NCI-H2029 treated with DMSO at 0.1 percent for 48 hours (cell line): Measurements from ENCODE around the gene MMP8.

Source experiments
- DNase-seq: peaks from one replicate; lab custom pipeline; 2025; lab: John Stamatoyannopoulos, UW

Gene MMP8

DNA sequence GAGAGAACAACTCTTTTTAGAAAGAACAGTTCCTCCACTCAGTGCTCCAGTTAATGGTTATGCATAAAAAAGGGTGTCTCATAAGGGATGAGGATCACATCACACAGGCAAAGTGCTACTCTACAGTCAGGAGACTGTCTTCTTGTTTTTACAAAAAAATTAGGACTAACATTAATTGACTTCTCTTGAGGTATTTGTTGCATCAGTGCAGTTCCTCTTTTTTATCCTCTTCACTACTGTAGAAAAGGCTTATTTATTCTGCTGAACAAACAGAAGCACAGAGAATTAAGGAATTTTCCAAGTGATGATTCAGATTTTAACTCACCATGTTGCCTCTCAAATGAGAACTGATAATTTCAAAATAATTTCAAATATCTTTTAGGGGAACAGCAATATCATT is 1.9 kb downstream of the MMP8 start:
- DNase-seq: no peak

DNA sequence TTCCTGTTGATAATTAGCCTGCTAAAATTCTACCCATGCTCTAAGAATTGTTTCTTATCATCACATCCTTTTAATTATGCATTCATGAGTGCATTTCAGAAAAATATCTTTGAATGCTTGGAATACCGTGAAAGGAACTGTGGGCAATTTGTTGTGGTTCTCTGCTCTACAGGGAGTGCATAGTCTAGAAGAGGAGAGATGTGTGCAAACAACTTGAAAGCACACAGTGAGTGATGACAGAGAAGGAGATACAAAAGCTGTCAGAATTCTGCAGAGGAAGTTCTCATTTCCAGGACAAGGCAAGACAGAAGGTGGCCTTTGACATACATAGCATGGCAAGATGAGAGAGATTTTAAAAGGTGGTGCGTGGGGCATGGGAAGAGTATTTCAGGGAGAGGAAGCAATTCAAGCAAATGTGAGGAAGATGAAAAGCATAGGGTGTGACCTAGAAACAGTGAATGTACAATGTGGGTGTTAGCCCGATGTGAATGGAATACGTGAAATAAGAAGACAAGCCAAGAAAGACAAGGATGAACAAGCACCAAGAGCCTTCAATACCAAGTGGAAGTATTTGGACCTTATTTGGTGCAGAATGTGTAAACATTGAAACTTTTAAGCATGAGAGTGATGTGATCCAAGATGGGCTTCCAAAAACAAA is 5.0 kb downstream of the MMP8 start:
- DNase-seq: no peak

DNA sequence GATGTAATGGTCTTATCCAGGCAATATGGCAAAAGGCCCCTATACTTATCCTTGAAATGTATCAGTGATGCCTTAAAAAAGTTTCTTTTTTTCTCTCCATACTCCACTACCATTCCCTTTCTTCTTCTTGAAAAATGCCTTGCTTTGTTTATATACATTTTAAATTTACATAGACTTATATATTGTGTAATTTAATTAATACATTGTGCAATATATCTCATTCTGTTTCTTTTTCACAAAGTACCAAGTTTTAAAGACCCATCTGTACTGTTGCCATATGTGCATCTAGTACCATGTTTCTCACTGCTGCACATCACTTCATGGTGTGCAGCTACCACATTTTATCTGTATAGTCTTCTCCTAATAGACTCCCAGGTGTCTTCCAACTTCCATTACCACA is 7.5 kb downstream of the MMP8 start:
- DNase-seq: no peak

DNA sequence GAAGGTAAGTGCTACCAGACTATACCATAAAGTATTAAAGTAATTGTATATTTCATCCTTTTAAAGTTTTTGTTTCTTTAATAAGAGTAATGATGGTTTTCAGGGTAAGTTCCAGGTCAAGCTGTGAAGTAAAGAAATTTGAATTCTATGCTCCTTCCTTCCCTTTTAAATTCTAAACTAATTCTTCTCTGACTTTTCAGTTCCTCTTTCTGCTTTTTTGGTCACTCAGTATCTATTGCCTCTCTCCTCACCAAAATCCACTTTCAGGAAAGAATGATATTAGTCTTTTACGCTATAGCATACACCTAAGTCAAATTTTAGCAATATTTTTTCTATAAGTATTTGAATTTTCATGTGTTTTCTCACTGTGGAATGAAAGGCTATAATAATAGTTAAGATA is 8.2 kb downstream of the MMP8 start:
- DNase-seq: no peak

DNA sequence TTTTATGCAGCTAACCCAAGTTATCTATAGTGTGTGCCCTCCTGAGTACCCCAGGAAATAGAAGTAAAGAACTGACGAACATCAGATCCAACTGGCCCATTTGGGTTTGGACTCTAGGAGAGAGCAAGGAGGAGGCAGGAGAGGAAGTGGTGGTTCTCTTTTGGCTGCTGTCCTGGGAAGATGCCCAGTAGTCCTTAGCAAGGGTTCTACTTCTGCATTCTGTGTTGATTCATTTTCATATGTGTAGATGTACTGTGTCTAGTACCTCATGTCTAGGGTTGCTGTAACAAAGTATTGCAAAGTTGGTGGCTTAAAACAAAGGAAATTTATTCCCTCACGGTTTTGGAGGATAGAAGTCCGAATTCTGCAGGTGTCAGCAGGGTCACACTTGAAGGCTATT is 12.6 kb downstream of the MMP8 start:
- DNase-seq: no peak

DNA sequence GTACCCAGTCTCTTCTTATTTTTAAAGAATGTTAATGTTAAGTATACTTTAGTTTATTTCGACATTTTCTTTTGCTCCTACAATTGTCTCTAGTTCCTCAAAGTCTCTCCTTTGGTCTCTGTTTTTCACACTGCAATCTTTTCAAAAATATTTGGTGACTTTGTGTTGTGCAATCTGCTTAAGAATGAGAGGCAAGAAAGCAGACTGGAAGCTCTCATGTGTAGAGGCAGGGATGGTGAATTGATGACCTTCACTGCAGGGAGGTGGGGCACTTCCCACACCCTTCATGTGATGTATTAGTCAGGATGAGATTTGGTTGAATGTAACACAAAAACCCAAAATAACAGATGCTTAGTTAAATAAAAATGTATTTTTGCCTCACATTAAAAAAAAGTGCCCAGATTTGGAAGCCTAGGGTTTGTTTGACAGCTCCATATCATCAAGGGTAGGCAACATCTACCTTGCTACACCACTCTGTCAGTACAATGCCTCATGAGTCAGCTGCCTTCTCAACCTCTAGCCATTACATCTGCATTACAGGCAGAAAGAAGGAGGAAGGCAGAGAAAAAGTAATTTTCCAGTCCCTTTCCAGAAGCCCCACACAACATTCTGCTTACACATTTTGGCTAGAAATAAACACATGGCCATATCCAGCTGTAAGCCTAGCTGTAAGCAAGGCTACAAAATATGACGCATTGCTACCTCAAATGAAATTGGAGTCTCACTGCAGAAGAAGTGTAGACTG is 15.4 kb downstream of the MMP8 start:
- no peak for DNase-seq

DNA sequence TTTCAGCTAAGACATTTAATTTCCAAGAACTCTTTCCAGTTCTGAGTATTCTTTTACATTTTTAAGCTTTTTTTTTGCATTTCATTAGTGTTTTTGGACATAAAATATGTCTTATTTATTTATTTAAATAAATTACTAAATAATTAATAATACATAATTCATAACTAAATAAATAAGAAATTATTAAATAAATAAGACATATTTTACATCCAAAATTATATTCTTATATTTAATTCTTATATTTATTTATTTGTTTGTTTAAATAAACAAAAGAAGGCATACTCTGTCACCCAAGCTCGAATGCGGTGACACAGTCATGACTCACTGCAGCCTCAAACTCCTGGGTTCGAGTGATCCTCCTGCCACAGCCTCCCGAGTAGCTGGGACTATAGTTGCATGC is 16.1 kb downstream of the MMP8 start:
- DNase-seq: no peak

DNA sequence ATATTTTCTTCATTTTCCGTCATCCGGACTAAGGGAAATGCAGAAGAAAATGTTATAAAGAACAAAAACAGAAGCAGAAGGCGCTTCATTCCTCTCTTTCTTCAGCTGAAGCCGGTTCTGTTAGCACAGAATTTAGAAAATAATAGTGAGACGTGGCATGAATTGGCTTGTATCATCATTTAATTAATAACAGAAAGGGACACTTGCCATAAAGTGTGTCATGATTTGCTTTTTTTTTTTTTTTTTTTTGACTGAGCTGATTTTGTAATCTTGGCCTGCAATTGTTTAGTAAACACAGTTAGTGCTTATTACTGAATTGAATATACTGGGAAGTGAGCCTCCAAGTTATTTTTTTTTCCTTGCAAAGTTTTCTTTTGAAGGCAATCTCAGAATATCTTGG is 19.1 kb downstream of the MMP8 start, which contains the start of gene MMP27:
MMP27 (minus strand) TSS at position 144 of the 400 bp plus-strand sequence; CDS start at position 89, 55 bp downstream.
- DNase-seq: no peak

DNA sequence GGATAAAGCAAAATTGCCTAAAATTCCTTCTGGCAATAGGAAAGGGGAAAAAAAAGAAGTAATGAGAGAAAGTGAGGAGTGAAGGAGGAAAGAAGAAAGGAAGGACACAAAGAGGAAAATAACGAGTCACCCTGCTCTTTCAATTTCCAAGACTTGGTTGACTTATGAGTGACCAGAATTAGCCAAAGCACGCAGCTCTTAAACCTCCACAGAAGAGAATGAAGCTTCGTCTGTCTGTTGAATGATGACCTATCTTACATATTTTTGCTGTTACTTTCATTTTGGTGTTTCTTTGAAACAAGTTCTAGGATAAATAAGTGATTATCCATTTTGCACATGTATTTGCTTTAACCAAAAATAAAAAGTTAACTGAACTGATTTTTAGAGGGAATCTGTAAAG is 19.9 kb downstream of the MMP8 start:
- DNase-seq: no peak

DNA sequence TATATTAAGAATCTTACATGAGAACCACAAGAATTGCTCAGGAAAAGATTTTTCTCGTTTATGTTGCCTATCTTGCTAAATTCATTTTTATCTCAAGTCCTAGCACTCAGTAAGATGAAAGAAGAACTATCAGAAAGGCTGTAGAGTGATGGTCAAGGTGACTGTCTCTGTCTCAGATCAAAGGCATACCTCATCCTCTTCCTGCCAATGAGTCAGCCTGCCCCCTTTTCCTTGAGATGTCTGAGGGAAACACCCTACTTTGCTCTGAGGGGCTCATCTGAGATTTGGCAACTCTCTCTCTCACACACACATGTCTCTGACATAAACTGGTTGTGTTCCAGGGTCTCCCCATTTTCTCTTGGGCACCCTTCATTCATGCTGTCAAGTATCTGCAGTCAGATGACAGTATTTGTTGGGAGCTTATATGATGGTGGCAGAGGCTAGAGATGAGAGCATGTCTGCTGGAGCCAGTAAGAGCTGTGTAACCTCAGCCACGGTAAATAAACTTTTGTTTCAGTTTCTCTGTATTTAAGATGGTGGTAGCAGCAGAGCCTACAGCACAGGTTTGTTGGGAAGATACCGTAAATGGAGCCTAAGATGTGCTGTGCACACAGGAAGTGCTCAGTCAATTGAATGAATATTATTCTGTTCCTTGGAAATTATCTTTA is 20.8 kb downstream of the MMP8 start:
- DNase-seq: no peak

DNA sequence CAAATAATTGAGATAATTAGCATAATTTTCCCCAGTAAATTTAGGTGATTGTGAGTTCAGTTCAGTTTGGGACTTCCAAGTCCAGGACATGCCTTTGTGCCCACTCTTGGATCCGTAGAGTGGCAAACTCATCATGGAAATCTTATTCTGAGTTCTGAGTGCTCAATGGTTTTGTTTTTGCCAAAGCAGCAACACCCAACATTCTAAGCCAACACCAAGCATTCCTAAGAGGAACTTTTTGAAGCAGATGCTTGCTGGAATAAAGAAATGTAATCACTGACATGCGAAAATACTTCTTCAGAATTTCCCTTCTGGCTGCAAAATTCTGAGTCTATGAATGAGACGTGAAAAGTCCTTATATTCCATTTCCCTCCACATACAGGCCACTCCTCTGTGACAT is 29.6 kb downstream of the MMP8 start:
- DNase-seq: no peak

DNA sequence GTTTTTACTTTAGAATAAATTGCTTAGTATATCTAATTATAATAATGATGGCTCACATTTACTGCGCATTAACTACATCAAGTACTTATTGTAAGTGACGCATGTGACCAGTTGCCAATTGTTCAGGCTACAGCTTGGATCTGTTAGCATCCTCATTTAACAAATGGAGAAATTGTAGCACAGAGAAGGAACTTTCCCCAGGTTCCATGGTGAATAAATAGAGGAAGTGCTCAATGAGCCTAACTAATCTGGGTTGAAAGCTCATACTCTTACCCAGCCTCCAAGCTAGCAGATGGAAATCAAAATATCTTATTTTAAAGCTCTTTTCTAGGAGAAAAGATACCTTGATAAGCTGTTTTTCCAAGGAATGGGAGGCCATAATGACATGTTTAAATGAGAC is 39.0 kb downstream of the MMP8 start:
- DNase-seq: no peak

DNA sequence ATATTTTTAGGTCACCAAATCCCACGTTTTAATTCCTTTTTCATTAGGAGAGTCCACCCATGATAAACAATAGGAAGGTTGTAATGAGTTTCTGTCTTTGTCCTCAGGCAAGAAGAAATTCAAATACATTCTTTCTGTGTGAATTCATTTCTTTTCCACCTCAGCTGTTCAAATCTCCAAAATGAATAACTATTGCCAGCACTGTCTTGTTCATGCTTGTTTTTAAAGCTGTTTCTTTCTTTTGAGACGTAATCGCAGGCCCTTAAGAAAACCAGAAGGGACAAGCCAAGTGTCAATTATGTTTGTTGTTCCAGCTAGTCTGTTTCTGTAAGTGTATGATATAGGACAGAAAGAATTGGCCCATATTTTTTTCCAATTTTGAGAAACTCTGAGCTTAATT is 39.4 kb downstream of the MMP8 start:
- no peak for DNase-seq

DNA sequence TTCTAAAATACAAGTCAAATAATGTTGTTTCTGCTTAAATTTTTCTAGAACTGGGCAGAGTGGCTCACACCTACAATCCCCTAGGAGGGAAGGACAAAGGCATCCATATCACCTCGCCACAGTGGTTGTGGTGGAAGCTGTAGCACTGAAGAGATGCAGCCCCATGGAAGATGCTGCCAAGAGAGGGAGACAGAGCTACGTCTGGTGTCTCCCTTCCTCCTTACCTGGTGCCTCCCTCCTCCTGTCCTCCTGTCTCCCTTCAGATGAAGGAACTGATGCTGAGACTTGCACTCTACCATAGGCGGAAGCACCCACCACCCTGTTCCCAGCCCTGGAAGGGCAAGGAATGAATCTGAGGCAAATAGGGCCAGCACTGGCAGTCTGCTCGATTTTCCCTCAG is 41.5 kb downstream of the MMP8 start:
- DNase-seq: no peak

DNA sequence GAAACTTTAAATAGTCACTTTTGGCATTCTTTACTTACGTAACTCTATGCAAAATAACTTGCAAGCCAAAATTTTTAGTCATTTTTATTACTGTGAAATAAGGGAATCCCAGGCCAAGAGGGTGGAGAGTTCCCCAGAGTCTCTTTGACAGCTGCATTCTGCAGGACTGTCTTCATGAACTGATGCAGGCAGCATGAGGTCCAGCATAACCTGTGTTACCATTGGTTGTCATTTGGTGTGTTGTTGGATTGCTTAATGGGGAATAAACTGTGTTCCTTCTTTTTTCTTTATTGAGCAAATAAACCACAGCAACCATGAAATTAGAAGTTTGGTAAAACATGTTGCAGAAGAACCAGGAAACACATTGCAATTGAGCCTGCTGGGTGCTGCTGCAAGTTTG is 43.8 kb downstream of the MMP8 start:
- no peak for DNase-seq

DNA sequence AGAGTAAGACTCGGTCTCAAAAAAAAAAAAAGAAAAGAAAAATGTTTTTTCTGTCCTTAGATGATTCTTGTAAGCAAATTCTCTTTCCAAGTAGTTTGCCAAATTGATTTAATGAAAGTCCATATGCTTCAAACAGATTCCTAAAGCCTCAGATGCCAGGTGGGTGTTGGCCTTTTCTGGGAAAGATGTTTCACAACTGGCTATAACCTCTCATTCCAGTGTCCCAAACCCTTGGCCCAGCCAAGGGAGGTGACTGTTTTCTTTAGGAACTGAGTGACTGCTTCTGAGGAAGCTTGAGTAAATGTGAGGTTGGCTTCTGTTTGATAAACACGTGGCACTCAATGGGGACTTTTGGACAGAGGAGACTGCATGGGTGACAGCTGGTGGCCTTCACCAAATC is 46.7 kb downstream of the MMP8 start:
- DNase-seq: no peak

DNA sequence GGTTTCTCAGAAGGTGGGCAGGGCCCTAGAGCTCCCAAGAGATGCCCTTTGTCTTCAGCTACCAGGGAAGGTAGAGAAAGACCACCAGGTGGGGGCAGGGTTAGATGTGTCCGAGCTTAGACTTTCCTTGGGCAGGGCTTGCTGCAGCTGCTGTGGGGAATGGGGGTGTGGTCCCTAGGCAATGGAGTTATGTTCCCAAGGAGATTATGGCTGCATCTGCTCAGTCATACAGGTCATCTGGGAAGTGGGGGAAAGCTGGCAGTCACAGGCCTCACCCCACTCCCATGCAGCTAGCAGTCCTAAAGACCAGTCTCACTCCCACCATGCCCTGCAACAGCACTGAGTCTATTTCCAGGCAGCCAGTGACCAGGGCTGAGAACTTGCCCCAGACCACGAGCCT is 48.7 kb downstream of the MMP8 start:
- DNase-seq: no peak

DNA sequence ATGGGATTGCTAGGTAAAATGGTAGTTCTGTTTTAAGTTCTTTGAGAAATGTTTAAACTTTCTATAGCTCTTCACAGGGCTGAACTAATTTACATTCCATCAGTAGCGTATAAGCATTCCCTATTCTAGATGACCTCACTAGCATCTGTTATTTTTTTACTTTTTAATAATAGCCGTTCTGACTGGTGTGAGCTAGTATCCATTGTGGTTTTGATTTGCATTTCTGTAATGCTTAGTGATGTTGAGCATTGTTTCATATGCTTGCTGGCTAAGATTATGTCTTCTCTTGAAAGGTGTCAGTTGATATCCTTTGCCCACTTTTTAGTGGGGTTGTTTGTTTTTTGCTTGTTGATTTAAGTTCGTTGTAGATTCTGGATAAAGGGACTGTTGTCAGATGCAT is 55.1 kb downstream of the MMP8 start:
- no peak for DNase-seq

DNA sequence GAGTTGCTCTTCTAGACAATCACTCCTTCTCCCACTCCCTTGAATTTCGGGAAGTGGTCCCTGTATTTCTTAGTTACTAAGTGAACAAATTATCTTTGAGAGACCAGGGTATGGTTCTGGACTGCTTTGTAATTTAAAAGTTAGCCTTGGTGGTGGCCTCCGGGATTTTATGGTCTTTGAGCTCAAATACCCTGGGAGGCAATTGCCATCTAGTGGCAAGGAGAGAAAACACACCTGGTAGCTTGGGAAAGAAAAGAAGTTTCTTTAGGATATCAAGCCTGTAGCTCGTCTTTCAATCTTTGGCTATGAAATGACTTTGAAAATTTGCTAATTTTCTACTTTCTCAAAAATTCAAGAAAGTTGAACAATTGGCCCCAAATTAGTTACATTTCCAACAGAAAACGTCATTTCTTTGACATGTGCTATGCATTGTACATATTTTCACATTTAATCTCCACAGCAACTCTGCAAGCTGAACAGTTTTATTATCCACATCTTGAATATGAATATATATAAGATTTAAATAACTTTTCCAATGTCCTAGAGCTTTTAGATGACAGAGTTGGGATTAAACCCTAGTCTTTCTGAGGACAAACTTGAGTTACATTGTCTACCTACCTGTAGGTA is 58.3 kb downstream of the MMP8 start:
- DNase-seq: peak; percentile 11

DNA sequence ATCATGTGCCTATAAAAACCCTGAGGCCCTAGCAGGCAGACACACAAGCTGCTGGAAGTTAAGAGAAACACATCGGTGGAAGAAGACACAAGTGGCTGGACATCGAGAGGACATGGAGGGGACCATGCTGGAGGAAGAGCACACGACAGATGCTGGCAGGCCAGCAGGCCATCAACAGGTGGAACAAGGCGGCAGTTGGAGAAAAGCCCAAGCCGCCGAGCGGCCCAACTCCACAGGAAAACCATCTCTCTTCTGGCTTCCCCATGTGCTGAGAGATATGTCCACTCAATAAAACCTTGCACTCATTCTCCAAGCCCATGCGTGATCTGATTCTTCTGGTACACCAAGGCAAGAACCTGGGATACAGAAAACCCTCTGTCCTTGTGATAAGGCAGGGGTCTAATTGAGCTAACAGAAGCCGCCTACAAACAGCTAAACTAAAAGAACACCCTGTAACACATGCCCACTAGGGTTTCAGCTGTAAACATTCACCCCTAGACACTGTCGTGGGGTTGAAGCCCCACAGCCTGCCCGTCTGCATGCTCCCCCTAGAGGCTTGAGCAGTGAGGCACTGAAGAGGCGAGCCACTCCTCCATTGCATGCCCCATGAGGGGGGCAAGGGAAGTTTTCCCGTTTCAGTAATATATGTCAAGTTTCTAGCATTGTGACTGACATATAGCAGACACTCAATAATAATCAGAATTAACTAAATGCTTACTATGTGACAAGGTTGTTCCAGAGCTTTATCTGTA is 60.6 kb downstream of the MMP8 start:
- no peak for DNase-seq

DNA sequence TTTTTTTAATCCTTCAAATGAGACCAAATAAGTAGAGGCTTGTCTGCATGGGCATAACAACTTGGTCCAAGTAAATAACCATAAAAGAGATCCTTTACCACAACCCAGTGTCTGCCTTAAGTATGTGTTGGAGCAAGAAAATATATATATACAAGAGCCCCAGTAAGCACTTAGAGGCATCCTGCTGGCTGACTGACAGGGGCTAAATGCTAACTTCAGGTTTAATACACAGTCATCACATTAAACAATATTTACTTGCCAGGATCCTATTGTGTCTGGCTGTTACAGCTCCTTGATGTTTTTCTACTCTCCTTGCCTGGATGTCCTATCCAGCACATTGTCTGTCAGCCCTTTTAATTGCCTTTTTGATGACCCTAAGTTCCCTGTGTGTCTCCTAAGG is 62.1 kb downstream of the MMP8 start:
- DNase-seq: no peak
